HepG2 (cell line): ENCODE measurements around the gene MYLK. TPM values are rescaled to one million over a fixed set of nuclear protein-coding genes. Genes with fewer than 3 reads are reported as not detected.
"Not testable (repeated sequence)": the region's sequence is repeated elsewhere in the genome, so short reads cannot be mapped to it uniquely, and the experiment has no call there.

Experiments
- ATAC-seq: fragments of 200-7000 bp; cut with Tn5 transposase; 3 replicates; pipeline ENCODE4 v1.9.1; 2020; ENCODE audit warnings: mild to moderate bottlenecking, moderate library complexity
- BruUV-seq: library from RNA; stranded (reverse); fragments of 400-500 nt; replicated peaks from 2 replicates; lab custom pipeline; 2021; lab: Mats Ljungman, UMichigan
- CTCF ChIA-PET: fragments of 300-600 bp; formaldehyde crosslinking; extraction: SDS; loops from one replicate; lab custom pipeline; 2021; ENCODE audit warnings: low total read pairs, inconsistent platforms, low intra/inter-chr PET ratio; lab: Yijun Ruan, JAX
- POLR2A ChIA-PET: fragments of 350-600 bp; sonication (Branson Sonifier 250); formaldehyde crosslinking; loops from one replicate; lab custom pipeline; 2020; ENCODE audit warnings: antibody characterized with exemption, inconsistent platforms; lab: Yijun Ruan, JAX
- DNase-seq: peaks from one replicate; pipeline ENCODE4 v3.0.0-alpha.2; 2015; ENCODE audit warnings: low spot score
- FAIRE-seq: peaks from 3 replicates; lab custom pipeline; 2011; peaks lifted over from hg19 to GRCh38; lab: Jason Lieb, UNC
- H2AFZ ChIP-seq: one replicate; pipeline ENCODE4 v1.6.1; 2011; ENCODE audit warnings: low read length, inconsistent platforms
- H3K27ac ChIP-seq: fragments of 300-600 bp; 3 replicates; pipeline ENCODE4 v1.8.0; 2011; ENCODE audit warnings: mixed run types, mild to moderate bottlenecking, mixed read lengths, low read length, inconsistent platforms; ENCODE audit not compliant: insufficient read depth; ENCODE audit errors: extremely low read length
- H3K27me3 ChIP-seq, 2 experiments: fragments of 200-600 bp in 1 of 2; 2 replicates in 1 of 2; 3 replicates in 1 of 2; pipeline versions ENCODE4 v1.6.0 to v1.8.0; 2011; ENCODE audit warnings: low read length in 2 of 2, mild to moderate bottlenecking in 2 of 2, moderate library complexity in 2 of 2, inconsistent platforms in 1 of 2; ENCODE audit not compliant: insufficient read depth in 2 of 2, control insufficient read depth in 1 of 2
- H3K36me3 ChIP-seq, 2 experiments: fragments of 200-600 bp in 1 of 2; replicated peaks in 1 of 2; 2 replicates in 1 of 2; 3 replicates in 1 of 2; pipeline versions ENCODE4 v1.5.1 to v1.8.0; 2011; ENCODE audit warnings: low read length in 2 of 2, inconsistent platforms in 1 of 2; ENCODE audit not compliant: insufficient read depth in 2 of 2, control insufficient read depth in 1 of 2
- H3K4me1 ChIP-seq: 2 replicates; pipeline ENCODE4 v1.5.1; 2012; ENCODE audit warnings: low read length, inconsistent platforms; ENCODE audit not compliant: insufficient read depth
- H3K4me2 ChIP-seq: 2 replicates; pipeline ENCODE4 v1.6.0; 2011; ENCODE audit warnings: low read depth, low read length, inconsistent platforms
- H3K4me3 ChIP-seq, 3 experiments: fragments of 200-600 bp in 1 of 3; sonication (generic), shearing (Covaris generic) in 1 of 3; replicated peaks in 1 of 3; 2 replicates each; pipeline ENCODE4 v1.5.1; 2011 to 2016; ENCODE audit warnings: low read length in 3 of 3, inconsistent platforms in 2 of 3, low read depth in 2 of 3, mild to moderate bottlenecking in 2 of 3, control low read depth in 1 of 3, mixed read lengths in 1 of 3; ENCODE audit not compliant: insufficient read depth in 1 of 3
- H3K79me2 ChIP-seq: one replicate; pipeline ENCODE4 v1.6.1; 2011; ENCODE audit warnings: low read length, inconsistent platforms; ENCODE audit not compliant: insufficient read depth
- H3K9ac ChIP-seq: 2 replicates; pipeline ENCODE4 v1.6.0; 2011; ENCODE audit warnings: mild to moderate bottlenecking, low read depth, low read length, inconsistent platforms; ENCODE audit not compliant: insufficient read depth
- H3K9me3 ChIP-seq: 2 replicates; pipeline ENCODE4 v1.5.1; 2012; ENCODE audit warnings: mild to moderate bottlenecking, low read length
- H4K20me1 ChIP-seq: 2 replicates; pipeline ENCODE4 v1.6.0; 2011; ENCODE audit warnings: inconsistent platforms, mild to moderate bottlenecking, low read length, moderate library complexity; ENCODE audit not compliant: insufficient read depth
- HNF4A ChIP-seq: sonication (generic); formaldehyde crosslinking; IDR thresholded peaks from 2 replicates; pipeline ENCODE4 v1.4.0; 2020; ENCODE audit warnings: missing genetic modification reagents
- HNF4G ChIP-seq, 2 experiments: sonication (generic) in 1 of 2; formaldehyde crosslinking in 1 of 2; IDR thresholded peaks; 2 replicates each; pipeline versions ENCODE4 v1.4.0 to v1.6.1; 2011 to 2020; ENCODE audit warnings: borderline replicate concordance in 2 of 2, low read depth in 2 of 2, mild to moderate bottlenecking in 2 of 2, low read length in 1 of 2, missing genetic modification reagents in 1 of 2, moderate library complexity in 1 of 2
- MATR3 ChIP-seq: sonication (generic); formaldehyde crosslinking; IDR thresholded peaks from 2 replicates; pipeline ENCODE4 v1.4.0; 2020; ENCODE audit warnings: missing genetic modification reagents
- NCOR1 ChIP-seq: fragments of 200-600 bp; sonication (generic); IDR thresholded peaks from 2 replicates; pipeline ENCODE4 v1.7.0; 2017; ENCODE audit warnings: antibody characterized with exemption, low read length, borderline replicate concordance
- SRY ChIP-seq: sonication (generic); formaldehyde crosslinking; IDR thresholded peaks from 2 replicates; pipeline ENCODE4 v1.8.0; 2022; ENCODE audit warnings: mild to moderate bottlenecking, missing genetic modification reagents
- TBL1XR1 ChIP-seq: fragments of 150-350 bp; IDR thresholded peaks from 2 replicates; pipeline ENCODE4 v1.6.1; 2014; ENCODE audit warnings: borderline replicate concordance, low read length; ENCODE audit not compliant: partially characterized antibody
- TCF7L2 ChIP-seq: IDR thresholded peaks from 2 replicates; pipeline ENCODE4 v1.6.1; 2011; ENCODE audit warnings: mild to moderate bottlenecking, low read depth, low read length, moderate library complexity
- ZFP36 ChIP-seq: fragments of 150-350 bp; IDR thresholded peaks from 2 replicates; pipeline ENCODE4 v1.6.1; 2018; ENCODE audit warnings: borderline replicate concordance, low read length, low read depth; ENCODE audit not compliant: partially characterized antibody
- ZNF383 ChIP-seq: sonication (generic); formaldehyde crosslinking; IDR thresholded peaks from 2 replicates; pipeline ENCODE4 v1.4.0; 2020; ENCODE audit warnings: missing genetic modification reagents, mild to moderate bottlenecking, borderline replicate concordance
- ZNF414 ChIP-seq: sonication (generic); formaldehyde crosslinking; IDR thresholded peaks from 2 replicates; pipeline ENCODE4 v1.5.0; 2020; ENCODE audit warnings: missing genetic modification reagents
- ZNF558 ChIP-seq: sonication (generic); formaldehyde crosslinking; IDR thresholded peaks from 2 replicates; pipeline ENCODE4 v1.9.0; 2022; ENCODE audit warnings: mild to moderate bottlenecking, missing genetic modification reagents, borderline replicate concordance
- ZNF562 ChIP-seq: sonication (generic); formaldehyde crosslinking; IDR thresholded peaks from 2 replicates; pipeline ENCODE4 v1.8.0; 2022; ENCODE audit warnings: missing genetic modification reagents, borderline replicate concordance
- WGBS: methylation state at CpG from one replicate; pipeline ENCODE4 v1.1.6; 2017; ENCODE audit warnings: low lambda C conversion rate; 5-methylcytosine and 5-hydroxymethylcytosine counted together
- in situ Hi-C: cut with HindIII; loops from 2 replicates; pipeline ENCODE4 v1.10.0; 2017; ENCODE audit warnings: low pct_unique_long_range_greater_than_20kb; ENCODE audit not compliant: extremely low pct_ligation_motif_present
- intact Hi-C: fragments of 100-400 bp; cut with micrococcal nuclease; formaldehyde crosslinking; loops from one replicate; pipeline ENCODE4 v1.10.0; 2022; ENCODE audit not compliant: unreplicated experiment
- polyA plus RNA-seq, 8 experiments: library from polyadenylated mRNA; depleted of rRNA in 3 of 8; stranded (reverse) in 7 of 8; unstranded in 1 of 8; fragments of >200 nt; fragmentation: Illumina TruSeq in 4 of 8; extraction: Trizol in 4 of 8; gene quantifications; 2 replicates each; pipeline versions ENCODE4 v1.2.1 to v1.2.3, GENCODE V29; 2011 to 2016; ENCODE audit warnings: low read depth in 4 of 8, missing spikeins in 1 of 8, mixed read lengths in 1 of 8; ENCODE audit not compliant: insufficient read depth in 1 of 8
- total RNA-seq, 5 experiments: library from RNA; depleted of rRNA; stranded (reverse); fragments of >200 nt; fragmentation: Illumina TruSeq; extraction: Trizol; gene quantifications; 2 replicates each; pipeline ENCODE4 v1.2.3, GENCODE V29; 2016; ENCODE audit warnings: low read depth in 1 of 5
- TF ChIP-seq, protein P1 (sequence below): sonication (generic); formaldehyde crosslinking; IDR thresholded peaks from 2 replicates; pipeline ENCODE4 v1.8.1; 2023; ENCODE audit warnings: mild to moderate bottlenecking, missing genetic modification reagents, borderline replicate concordance

MYLK gene
- total and polyA plus RNA-seq, 2 of the 13 experiments (the other 11 are each of a cell fraction or from before 2014, with no cell fraction given): 10.6 to 34.9 TPM

- TF ChIP-seq ZNF562 (CRISPR knock-in tag): no peak
- no peak for TF ChIP-seq ZNF558
- TF ChIP-seq MATR3 (CRISPR knock-in tag): no peak
Measured at GRCh38 chr3:123705488-123706285, 178.4 kb downstream of the MYLK start (continued).

GRCh38 chr3:123703663-123704062, 180.5 kb downstream of the MYLK start:
- H4K20me1 ChIP-seq, H3K4me3 ChIP-seq, H3K27ac ChIP-seq, ATAC-seq, H3K4me2 ChIP-seq, H2AFZ ChIP-seq, H3K79me2 ChIP-seq, DNase-seq, H3K27me3 ChIP-seq, in situ Hi-C loops, H3K9me3 ChIP-seq, BruUV-seq, intact Hi-C loops, FAIRE-seq, POLR2A ChIA-PET, H3K9ac ChIP-seq: not testable (repeated sequence)
- Histone ChIP-seq H3K4me1 (peaks cover 20% of the 10 kb centered on the region), H3K36me3 (peaks cover 7 to 18% of the 10 kb centered on the region in 2 experiments; a peak in 4 of 5 replicates)
- WGBS: no CpG with 5 or more reads among the region's 3 CpGs
- CTCF ChIA-PET: interaction anchor here (3.5 kb wide), 1 partner anchor 51 kb away, joined by 55 read pairs; no protein-coding TSS in a partner anchor

DNA sequence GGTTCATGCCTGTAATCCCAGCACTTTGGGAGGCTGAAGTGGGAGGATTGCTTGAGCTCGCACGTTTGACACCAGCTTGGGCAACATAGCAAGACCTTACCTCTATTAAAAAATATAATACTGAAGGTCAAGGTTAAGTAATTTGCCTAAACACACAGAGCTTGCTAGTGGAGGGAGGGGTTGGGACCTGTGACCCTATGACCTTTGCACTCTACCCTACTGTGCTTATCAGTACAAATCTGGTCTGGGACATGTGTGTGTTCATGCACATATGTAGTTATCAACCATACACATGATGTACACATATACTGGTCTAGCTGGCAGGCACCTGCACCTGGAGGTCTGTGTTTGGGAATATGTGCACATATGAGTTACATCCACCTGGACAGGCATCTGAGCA, 181.4 kb downstream of the MYLK start:
- peak; percentile 48 for ATAC-seq
- in situ Hi-C loops: no loop called here
- Histone ChIP-seq H3K9ac (no peak overlapping the region), H3K4me2 (no peak overlapping the region), H3K27me3 (no peaks in the 10 kb centered on the region), H3K4me1 (peaks cover 24% of the 10 kb centered on the region), H3K79me2 (no peaks in the 10 kb centered on the region), H4K20me1 (no peaks in the 10 kb centered on the region), H3K36me3 (peaks cover 6 to 13% of the 10 kb centered on the region in 2 experiments; a peak in 4 of 5 replicates), H3K4me3 (no peak overlapping the region), H2AFZ (no peak overlapping the region), H3K9me3 (no peaks in the 10 kb centered on the region), H3K27ac (no peak overlapping the region)
- no peak for FAIRE-seq
- intact Hi-C loops: loop anchor here (1.0 kb wide), 1 partner anchor 50 kb away; no protein-coding TSS in a partner anchor
- POLR2A ChIA-PET: interaction anchor here (0.6 to 1.9 kb wide), 3 partner anchors 15 to 49 kb away, joined by 3 to 14 read pairs (median 4); no protein-coding TSS in a partner anchor
- 29% methylated on average over 2 of the region's 2 CpGs for WGBS
- BruUV-seq: no TSS peak
- peak; percentile 13 for DNase-seq
- CTCF ChIA-PET: interaction anchor here (3.5 kb wide), 1 partner anchor 51 kb away, joined by 55 read pairs; no protein-coding TSS in a partner anchor
- peak; percentile 49; the same call in 1 of the 2 replicates for TF ChIP-seq NCOR1
- TF ChIP-seq TBL1XR1: peak; percentile 19
- TF ChIP-seq ZNF383 (CRISPR knock-in tag): no peak
- TF ChIP-seq SRY (CRISPR knock-in tag): no peak
- no peak for TF ChIP-seq ZFP36
- no peak for TF ChIP-seq ZNF414 (CRISPR knock-in tag)
- TF ChIP-seq, protein P1, sequence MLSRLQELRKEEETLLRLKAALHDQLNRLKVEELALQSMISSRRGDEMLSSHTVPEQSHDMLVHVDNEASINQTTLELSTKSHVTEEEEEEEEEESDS (CRISPR knock-in tag): no peak
- peak; percentile 58 for TF ChIP-seq HNF4G (IDR thresholded peaks at IDR 0.05; ENCODE audit: borderline replicate concordance, low read depth, low read length)
- no peak for TF ChIP-seq HNF4G (CRISPR knock-in tag; IDR thresholded peaks at IDR 0.05; ENCODE audit: borderline replicate concordance, low read depth)
- TF ChIP-seq HNF4A: peak; percentile 52
- TF ChIP-seq TCF7L2: no peak
